Cardiac muscle cell (in vitro differentiated cells and primary cell): ENCODE data around the gene LENG1. TPM values are rescaled to one million over a fixed set of nuclear protein-coding genes. Genes with fewer than 3 reads are reported as not detected.

Experiments
- DNase-seq, 2 donors: peaks; one replicate each; pipeline versions ENCODE4 v3.0.0 to v3.0.0-alpha.2; 2010 to 2017; ENCODE audit warnings: low read depth in 1 of 2, low spot score in 1 of 2
- H3K27ac ChIP-seq: fragments of 200-600 bp; sonication (generic); 2 replicates; pipeline ENCODE4 v1.5.1; 2016
- H3K27me3 ChIP-seq: fragments of 200-600 bp; sonication (generic); 2 replicates; pipeline ENCODE4 v1.6.0; 2016; ENCODE audit warnings: control low read depth
- H3K36me3 ChIP-seq: fragments of 200-600 bp; sonication (generic); 2 replicates; pipeline ENCODE4 v1.5.1; 2016; ENCODE audit warnings: control low read depth
- H3K4me1 ChIP-seq: fragments of 200-600 bp; sonication (generic); 2 replicates; pipeline ENCODE4 v1.8.1; 2017; ENCODE audit warnings: low read depth, mild to moderate bottlenecking, mixed run types
- H3K4me3 ChIP-seq: fragments of 200-600 bp; sonication (generic); 2 replicates; pipeline ENCODE4 v1.5.1; 2016; ENCODE audit warnings: mild to moderate bottlenecking
- H3K9me3 ChIP-seq: fragments of 200-600 bp; sonication (generic); 2 replicates; pipeline ENCODE4 v1.5.1; 2017; ENCODE audit warnings: low read depth, mild to moderate bottlenecking, control low read depth
- CTCF ChIP-seq: IDR thresholded peaks from 2 replicates; pipeline ENCODE4 v1.5.1; 2012; ENCODE audit warnings: low read depth, mild to moderate bottlenecking, low read length
- polyA plus RNA-seq: library from polyadenylated mRNA; unstranded; fragments of >200 nt; fragmentation: Nextera tagmentation; extraction: Ambion mirVana; gene quantifications from 2 replicates; pipeline ENCODE4 v1.2.1, GENCODE V29; 2016
- total RNA-seq: library from RNA; depleted of rRNA; stranded (reverse); fragments of >200 nt; gene quantifications from 2 replicates; pipeline ENCODE4 v1.2.3, GENCODE V29; 2016

The LENG1 gene
- total and polyA plus RNA-seq, 2 experiments from 2014 or later, result 10.6 to 10.8 TPM

DNA sequence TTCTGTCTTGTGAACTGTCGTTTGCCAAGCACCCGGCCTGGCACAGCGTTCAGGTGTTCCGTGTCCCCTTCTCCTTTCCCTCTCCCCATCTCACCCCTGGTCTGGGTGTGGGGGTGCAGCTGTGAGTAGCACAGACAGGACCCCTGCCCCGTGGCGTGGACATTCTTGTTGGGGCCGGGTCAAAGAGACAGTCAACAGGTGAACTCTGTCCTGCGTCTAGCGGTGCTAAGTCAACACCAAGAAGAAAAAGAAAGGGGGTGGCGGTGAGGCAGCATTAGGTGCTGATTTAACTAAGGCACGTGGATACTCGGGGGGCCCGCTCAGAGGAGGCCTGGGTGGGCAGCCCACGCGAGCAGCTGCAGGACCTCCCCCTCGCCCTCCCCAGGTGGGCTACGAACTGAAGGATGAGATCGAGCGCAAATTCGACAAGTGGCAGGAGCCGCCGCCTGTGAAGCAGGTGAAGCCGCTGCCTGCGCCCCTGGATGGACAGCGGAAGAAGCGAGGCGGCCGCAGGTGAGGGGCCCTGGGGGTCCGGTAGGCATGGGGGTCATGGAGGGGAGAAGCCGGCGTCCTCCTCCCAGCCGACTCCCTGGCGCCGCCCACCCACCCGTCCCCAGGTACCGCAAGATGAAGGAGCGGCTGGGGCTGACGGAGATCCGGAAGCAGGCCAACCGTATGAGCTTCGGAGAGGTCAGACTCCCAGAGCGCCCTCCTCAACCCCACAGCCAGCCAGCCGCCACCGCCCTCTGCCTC, 31.7 kb downstream of the LENG1 start:
- Histone ChIP-seq H3K9me3 (no peaks in the 10 kb centered on the region), H3K27ac (no peak overlapping the region), H3K27me3 (no peaks in the 10 kb centered on the region), H3K4me1 (no peaks in the 10 kb centered on the region), H3K4me3 (no peak overlapping the region), H3K36me3 (peaks cover 26% of the 10 kb centered on the region)
- no peak for TF ChIP-seq CTCF
- DNase-seq, result no peak

- H3K27me3 ChIP-seq, result no peaks in the 10 kb centered on the region
Measured at GRCh38 chr19:54125713-54126112, 33.8 kb downstream of the LENG1 start.

GRCh38 chr19:54124393-54124792, 35.1 kb downstream of the LENG1 start:
- no peak for DNase-seq
- no peak for TF ChIP-seq CTCF

More at GRCh38 chr19:54125713-54126112, 33.8 kb downstream of the LENG1 start:
- H3K9me3 ChIP-seq, result no peaks in the 10 kb centered on the region
- no peaks in the 10 kb centered on the region for H3K4me1 ChIP-seq
- H3K27ac ChIP-seq, result no peak overlapping the region
- TF ChIP-seq CTCF, result no peak
- peaks cover 38% of the 10 kb centered on the region for H3K36me3 ChIP-seq
- H3K4me3 ChIP-seq, result no peak overlapping the region
- DNase-seq, result no peak

GRCh38 chr19:54123682-54124081, 35.8 kb downstream of the LENG1 start:
- Histone ChIP-seq H3K4me3 (no peak overlapping the region), H3K36me3 (peaks cover 38% of the 10 kb centered on the region), H3K27ac (no peak overlapping the region), H3K9me3 (no peaks in the 10 kb centered on the region), H3K4me1 (no peaks in the 10 kb centered on the region), H3K27me3 (no peaks in the 10 kb centered on the region)
- DNase-seq, result no peak
- TF ChIP-seq CTCF, result no peak

More at GRCh38 chr19:54124393-54124792, 35.1 kb downstream of the LENG1 start:
- no peaks in the 10 kb centered on the region for H3K9me3 ChIP-seq
- no peaks in the 10 kb centered on the region for H3K27me3 ChIP-seq
- H3K27ac ChIP-seq, result no peak overlapping the region
- no peak overlapping the region for H3K4me3 ChIP-seq
- H3K4me1 ChIP-seq, result no peaks in the 10 kb centered on the region
- peaks cover 38% of the 10 kb centered on the region for H3K36me3 ChIP-seq

- Histone ChIP-seq H3K4me1 (peaks cover 4% of the 10 kb centered on the region), H3K27me3 (no peaks in the 10 kb centered on the region), H3K27ac (no peak overlapping the region), H3K36me3 (peaks cover 31% of the 10 kb centered on the region), H3K4me3 (no peak overlapping the region), H3K9me3 (no peaks in the 10 kb centered on the region)
- TF ChIP-seq CTCF, result no peak
- DNase-seq, result no peak
Measured at GRCh38 chr19:54121259-54121658, 38.3 kb downstream of the LENG1 start.
